Gastroesophageal sphincter (tissue), 3 donors: Measurements from ENCODE around the gene LRRFIP1.

ENCODE experiments used
- EP300 ChIP-seq: sonication (generic); formaldehyde crosslinking; IDR thresholded peaks from one replicate; pipeline ENCODE4 v1.6.1; 2017; ENCODE audit warnings: antibody characterized with exemption, mild to moderate bottlenecking
- POLR2A ChIP-seq, 2 donors: fragments of 450-650 bp; IDR thresholded peaks; one replicate each; pipeline ENCODE4 v1.6.1; 2017; ENCODE audit warnings: antibody characterized with exemption in 2 of 2, mild to moderate bottlenecking in 2 of 2, moderate library complexity in 1 of 2
- POLR2AphosphoS5 ChIP-seq: sonication (generic); formaldehyde crosslinking; IDR thresholded peaks from one replicate; pipeline ENCODE4 v1.6.1; 2017; ENCODE audit warnings: antibody characterized with exemption
- TF ChIP-seq, protein P1 (sequence below), 4 experiments: fragments of 200-600 bp in 2 of 4; fragments of 450-650 bp in 2 of 4; sonication (generic) in 1 of 4; IDR thresholded peaks; one replicate each; pipeline ENCODE4 v1.5.1; 2017 to 2019; ENCODE audit warnings: antibody characterized with exemption in 4 of 4, mild to moderate bottlenecking in 2 of 4, moderate library complexity in 2 of 4

DNA sequence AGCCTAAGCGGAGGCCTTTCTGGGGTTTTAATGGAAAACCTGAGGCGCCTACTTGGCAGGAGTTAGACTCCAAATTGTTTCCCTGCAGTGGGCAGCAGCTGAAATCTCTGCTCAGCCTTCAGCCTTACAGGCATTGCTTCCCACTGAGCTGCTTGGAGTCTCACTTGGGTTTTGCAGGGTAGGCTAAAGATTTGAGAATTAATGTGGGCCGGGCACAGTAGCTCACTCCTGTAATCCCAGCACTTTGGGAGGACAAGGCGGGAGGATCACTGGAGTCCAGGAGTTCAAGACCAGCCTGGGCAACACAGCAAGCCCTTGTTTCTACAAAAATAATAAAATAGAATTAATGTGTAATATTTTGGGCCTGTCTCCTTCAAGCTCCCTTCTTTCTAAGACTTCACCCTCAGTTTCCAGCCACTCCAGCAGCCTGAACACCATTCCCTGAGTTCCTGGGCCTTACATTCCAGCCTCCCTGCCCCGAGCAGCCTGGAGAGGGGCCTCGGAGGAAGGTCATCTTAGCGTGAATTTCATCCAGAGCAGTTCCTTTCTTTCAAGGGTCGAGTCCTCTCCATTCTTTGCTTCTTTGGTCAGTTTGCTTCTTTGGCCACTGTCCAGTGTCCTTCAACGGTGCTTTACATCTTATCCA lies 27.8 kb upstream of the LRRFIP1 start:
- TF ChIP-seq, protein P1, sequence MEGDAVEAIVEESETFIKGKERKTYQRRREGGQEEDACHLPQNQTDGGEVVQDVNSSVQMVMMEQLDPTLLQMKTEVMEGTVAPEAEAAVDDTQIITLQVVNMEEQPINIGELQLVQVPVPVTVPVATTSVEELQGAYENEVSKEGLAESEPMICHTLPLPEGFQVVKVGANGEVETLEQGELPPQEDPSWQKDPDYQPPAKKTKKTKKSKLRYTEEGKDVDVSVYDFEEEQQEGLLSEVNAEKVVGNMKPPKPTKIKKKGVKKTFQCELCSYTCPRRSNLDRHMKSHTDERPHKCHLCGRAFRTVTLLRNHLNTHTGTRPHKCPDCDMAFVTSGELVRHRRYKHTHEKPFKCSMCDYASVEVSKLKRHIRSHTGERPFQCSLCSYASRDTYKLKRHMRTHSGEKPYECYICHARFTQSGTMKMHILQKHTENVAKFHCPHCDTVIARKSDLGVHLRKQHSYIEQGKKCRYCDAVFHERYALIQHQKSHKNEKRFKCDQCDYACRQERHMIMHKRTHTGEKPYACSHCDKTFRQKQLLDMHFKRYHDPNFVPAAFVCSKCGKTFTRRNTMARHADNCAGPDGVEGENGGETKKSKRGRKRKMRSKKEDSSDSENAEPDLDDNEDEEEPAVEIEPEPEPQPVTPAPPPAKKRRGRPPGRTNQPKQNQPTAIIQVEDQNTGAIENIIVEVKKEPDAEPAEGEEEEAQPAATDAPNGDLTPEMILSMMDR (IDR thresholded peaks at IDR 0.05) = no peak
- no peak for TF ChIP-seq POLR2A (IDR thresholded peaks at IDR 0.05)
- no peak for TF ChIP-seq EP300
- no peak for TF ChIP-seq POLR2AphosphoS5
